ENCODE data around the gene IFNAR2.
A peak's percentile ranks its signal among the peaks of the same experiment; 100 is the strongest.
"Not testable (repeated sequence)": the region's sequence is repeated elsewhere in the genome, so short reads cannot be mapped to it uniquely, and the experiment has no call there.

IFNAR2 gene

GRCh38 chr21:33217138-33217520 is 12.6 kb upstream of the IFNAR2 start:
- DNase-seq: no peak

- DNase-seq: no peak
Observed at GRCh38 chr21:33219300-33219699, 10.4 kb upstream of the IFNAR2 start.

GRCh38 chr21:33219954-33220353 is 9.8 kb upstream of the IFNAR2 start:
- no peak for DNase-seq

GRCh38 chr21:33225376-33225775 is 4.4 kb upstream of the IFNAR2 start:
- DNase-seq: not testable (repeated sequence)

- DNase-seq: no peak
Observed at GRCh38 chr21:33228455-33228854, 1.3 kb upstream of the IFNAR2 start.

- DNase-seq: no peak
Observed at GRCh38 chr21:33229099-33229783, 497 bp upstream of the IFNAR2 start.

GRCh38 chr21:33230545-33231324 is 997 bp downstream of the IFNAR2 start:
- DNase-seq: peak; percentile 40

- no peak for DNase-seq
Observed at GRCh38 chr21:33231526-33231925, 1.8 kb downstream of the IFNAR2 start.

- DNase-seq: no peak
Observed at GRCh38 chr21:33232291-33233034, 2.7 kb downstream of the IFNAR2 start.

GRCh38 chr21:33234635-33235520 is 5.1 kb downstream of the IFNAR2 start:
- DNase-seq: no peak

- DNase-seq: no peak
Observed at GRCh38 chr21:33236013-33236686, 6.4 kb downstream of the IFNAR2 start.

- DNase-seq: no peak
Observed at GRCh38 chr21:33236766-33237165, 7.0 kb downstream of the IFNAR2 start.

- DNase-seq: no peak
Observed at GRCh38 chr21:33237486-33237885, 7.7 kb downstream of the IFNAR2 start.

- no peak for DNase-seq
Observed at GRCh38 chr21:33238146-33238545, 8.4 kb downstream of the IFNAR2 start.

- DNase-seq: no peak
Observed at GRCh38 chr21:33238565-33239255, 9.0 kb downstream of the IFNAR2 start.

- not testable (repeated sequence) for DNase-seq
Observed at GRCh38 chr21:33239559-33240127, 9.9 kb downstream of the IFNAR2 start.

GRCh38 chr21:33240404-33240803 is 10.7 kb downstream of the IFNAR2 start:
- no peak for DNase-seq

GRCh38 chr21:33241846-33242245 is 12.1 kb downstream of the IFNAR2 start:
- no peak for DNase-seq

GRCh38 chr21:33242846-33243245 is 13.1 kb downstream of the IFNAR2 start:
- DNase-seq: not testable (repeated sequence)

- no peak for DNase-seq
Observed at GRCh38 chr21:33244082-33244778, 14.5 kb downstream of the IFNAR2 start.
